ENCODE data around the gene EXOC3L1. TPM values are rescaled to one million over a fixed set of nuclear protein-coding genes. Genes with fewer than 3 reads are reported as not detected.
A peak's percentile ranks its signal among the peaks of the same experiment; 100 is the strongest.

The EXOC3L1 gene
- total and polyA plus RNA-seq, 2 of the 13 experiments (the other 11 are each of a cell fraction or from before 2014, with no cell fraction given) = 0.12 TPM; not detected in 1

DNA sequence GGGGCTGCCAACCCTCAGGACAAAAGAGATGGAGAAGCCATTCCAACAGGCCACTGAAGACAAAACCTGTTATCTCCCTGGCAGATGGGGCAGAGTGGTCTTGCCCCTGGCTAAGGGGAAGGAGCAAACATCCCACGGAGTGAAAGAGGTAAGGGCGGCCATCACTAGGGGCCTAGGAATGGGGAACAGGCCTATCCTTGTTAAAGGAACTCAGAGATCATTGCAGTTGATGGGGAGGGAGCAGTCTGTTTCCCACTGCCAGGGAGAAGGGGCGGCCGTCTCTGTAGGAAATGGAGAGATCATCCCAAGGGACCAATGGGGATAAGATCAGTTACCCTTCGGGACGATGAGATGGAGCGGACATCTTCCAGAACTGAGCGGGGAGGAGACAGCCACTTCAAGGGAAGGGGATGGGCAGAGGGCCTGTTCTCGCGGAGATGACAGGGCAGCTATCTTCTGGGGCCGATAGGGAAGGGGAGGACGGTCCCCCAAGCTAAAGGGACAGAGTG, 36.4 kb upstream of the EXOC3L1 start (continued):
- TF ChIP-seq, protein P1, sequence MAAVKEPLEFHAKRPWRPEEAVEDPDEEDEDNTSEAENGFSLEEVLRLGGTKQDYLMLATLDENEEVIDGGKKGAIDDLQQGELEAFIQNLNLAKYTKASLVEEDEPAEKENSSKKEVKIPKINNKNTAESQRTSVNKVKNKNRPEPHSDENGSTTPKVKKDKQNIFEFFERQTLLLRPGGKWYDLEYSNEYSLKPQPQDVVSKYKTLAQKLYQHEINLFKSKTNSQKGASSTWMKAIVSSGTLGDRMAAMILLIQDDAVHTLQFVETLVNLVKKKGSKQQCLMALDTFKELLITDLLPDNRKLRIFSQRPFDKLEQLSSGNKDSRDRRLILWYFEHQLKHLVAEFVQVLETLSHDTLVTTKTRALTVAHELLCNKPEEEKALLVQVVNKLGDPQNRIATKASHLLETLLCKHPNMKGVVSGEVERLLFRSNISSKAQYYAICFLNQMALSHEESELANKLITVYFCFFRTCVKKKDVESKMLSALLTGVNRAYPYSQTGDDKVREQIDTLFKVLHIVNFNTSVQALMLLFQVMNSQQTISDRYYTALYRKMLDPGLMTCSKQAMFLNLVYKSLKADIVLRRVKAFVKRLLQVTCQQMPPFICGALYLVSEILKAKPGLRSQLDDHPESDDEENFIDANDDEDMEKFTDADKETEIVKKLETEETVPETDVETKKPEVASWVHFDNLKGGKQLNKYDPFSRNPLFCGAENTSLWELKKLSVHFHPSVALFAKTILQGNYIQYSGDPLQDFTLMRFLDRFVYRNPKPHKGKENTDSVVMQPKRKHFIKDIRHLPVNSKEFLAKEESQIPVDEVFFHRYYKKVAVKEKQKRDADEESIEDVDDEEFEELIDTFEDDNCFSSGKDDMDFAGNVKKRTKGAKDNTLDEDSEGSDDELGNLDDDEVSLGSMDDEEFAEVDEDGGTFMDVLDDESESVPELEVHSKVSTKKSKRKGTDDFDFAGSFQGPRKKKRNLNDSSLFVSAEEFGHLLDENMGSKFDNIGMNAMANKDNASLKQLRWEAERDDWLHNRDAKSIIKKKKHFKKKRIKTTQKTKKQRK (IDR thresholded peaks at IDR 0.05; ENCODE audit: low read length) = no peak
- TF ChIP-seq MEIS1 (CRISPR knock-in tag; IDR thresholded peaks at IDR 0.05; ENCODE audit: borderline replicate concordance) (no peak), MTF2 (CRISPR knock-in tag; IDR thresholded peaks at IDR 0.05; ENCODE audit: borderline replicate concordance) (no peak), GATAD2A (CRISPR knock-in tag; IDR thresholded peaks at IDR 0.05) (no peak), U2AF2 (IDR thresholded peaks at IDR 0.05; ENCODE audit: low read depth, low read length) (no peak), PLRG1 (conservative IDR thresholded peaks at IDR 0.05) (no peak), HIVEP1 (CRISPR knock-in tag; IDR thresholded peaks at IDR 0.05) (no peak), ZNF160 (CRISPR knock-in tag; IDR thresholded peaks at IDR 0.05) (no peak), ZNF562 (CRISPR knock-in tag; IDR thresholded peaks at IDR 0.05; ENCODE audit: borderline replicate concordance) (no peak), TCF7 (IDR thresholded peaks at IDR 0.05; ENCODE audit: low read depth) (no peak), KDM4B (CRISPR knock-in tag; IDR thresholded peaks at IDR 0.05) (no peak), ZKSCAN5 (CRISPR knock-in tag; IDR thresholded peaks at IDR 0.05) (no peak), ZNF446 (CRISPR knock-in tag; IDR thresholded peaks at IDR 0.05) (no peak), ZNF616 (CRISPR knock-in tag; IDR thresholded peaks at IDR 0.05; ENCODE audit: low read depth) (no peak)
- TF ChIP-seq, protein P2, sequence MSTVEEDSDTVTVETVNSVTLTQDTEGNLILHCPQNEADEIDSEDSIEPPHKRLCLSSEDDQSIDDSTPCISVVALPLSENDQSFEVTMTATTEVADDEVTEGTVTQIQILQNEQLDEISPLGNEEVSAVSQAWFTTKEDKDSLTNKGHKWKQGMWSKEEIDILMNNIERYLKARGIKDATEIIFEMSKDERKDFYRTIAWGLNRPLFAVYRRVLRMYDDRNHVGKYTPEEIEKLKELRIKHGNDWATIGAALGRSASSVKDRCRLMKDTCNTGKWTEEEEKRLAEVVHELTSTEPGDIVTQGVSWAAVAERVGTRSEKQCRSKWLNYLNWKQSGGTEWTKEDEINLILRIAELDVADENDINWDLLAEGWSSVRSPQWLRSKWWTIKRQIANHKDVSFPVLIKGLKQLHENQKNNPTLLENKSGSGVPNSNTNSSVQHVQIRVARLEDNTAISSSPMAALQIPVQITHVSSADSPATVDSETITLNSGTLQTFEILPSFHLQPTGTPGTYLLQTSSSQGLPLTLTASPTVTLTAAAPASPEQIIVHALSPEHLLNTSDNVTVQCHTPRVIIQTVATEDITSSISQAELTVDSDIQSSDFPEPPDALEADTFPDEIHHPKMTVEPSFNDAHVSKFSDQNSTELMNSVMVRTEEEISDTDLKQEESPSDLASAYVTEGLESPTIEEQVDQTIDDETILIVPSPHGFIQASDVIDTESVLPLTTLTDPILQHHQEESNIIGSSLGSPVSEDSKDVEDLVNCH (CRISPR knock-in tag; IDR thresholded peaks at IDR 0.05) = no peak
- TF ChIP-seq, protein P3, sequence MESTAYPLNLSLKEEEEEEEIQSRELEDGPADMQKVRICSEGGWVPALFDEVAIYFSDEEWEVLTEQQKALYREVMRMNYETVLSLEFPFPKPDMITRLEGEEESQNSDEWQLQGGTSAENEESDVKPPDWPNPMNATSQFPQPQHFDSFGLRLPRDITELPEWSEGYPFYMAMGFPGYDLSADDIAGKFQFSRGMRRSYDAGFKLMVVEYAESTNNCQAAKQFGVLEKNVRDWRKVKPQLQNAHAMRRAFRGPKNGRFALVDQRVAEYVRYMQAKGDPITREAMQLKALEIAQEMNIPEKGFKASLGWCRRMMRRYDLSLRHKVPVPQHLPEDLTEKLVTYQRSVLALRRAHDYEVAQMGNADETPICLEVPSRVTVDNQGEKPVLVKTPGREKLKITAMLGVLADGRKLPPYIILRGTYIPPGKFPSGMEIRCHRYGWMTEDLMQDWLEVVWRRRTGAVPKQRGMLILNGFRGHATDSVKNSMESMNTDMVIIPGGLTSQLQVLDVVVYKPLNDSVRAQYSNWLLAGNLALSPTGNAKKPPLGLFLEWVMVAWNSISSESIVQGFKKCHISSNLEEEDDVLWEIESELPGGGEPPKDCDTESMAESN (CRISPR knock-in tag; conservative IDR thresholded peaks at IDR 0.05) = peak; percentile 57; the same call in 1 of the 2 replicates
- TF ChIP-seq, protein P4, sequence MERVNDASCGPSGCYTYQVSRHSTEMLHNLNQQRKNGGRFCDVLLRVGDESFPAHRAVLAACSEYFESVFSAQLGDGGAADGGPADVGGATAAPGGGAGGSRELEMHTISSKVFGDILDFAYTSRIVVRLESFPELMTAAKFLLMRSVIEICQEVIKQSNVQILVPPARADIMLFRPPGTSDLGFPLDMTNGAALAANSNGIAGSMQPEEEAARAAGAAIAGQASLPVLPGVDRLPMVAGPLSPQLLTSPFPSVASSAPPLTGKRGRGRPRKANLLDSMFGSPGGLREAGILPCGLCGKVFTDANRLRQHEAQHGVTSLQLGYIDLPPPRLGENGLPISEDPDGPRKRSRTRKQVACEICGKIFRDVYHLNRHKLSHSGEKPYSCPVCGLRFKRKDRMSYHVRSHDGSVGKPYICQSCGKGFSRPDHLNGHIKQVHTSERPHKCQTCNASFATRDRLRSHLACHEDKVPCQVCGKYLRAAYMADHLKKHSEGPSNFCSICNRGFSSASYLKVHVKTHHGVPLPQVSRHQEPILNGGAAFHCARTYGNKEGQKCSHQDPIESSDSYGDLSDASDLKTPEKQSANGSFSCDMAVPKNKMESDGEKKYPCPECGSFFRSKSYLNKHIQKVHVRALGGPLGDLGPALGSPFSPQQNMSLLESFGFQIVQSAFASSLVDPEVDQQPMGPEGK (CRISPR knock-in tag; IDR thresholded peaks at IDR 0.05) = no peak
- TF ChIP-seq, protein P5, sequence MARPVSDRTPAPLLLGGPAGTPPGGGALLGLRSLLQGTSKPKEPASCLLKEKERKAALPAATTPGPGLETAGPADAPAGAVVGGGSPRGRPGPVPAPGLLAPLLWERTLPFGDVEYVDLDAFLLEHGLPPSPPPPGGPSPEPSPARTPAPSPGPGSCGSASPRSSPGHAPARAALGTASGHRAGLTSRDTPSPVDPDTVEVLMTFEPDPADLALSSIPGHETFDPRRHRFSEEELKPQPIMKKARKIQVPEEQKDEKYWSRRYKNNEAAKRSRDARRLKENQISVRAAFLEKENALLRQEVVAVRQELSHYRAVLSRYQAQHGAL (CRISPR knock-in tag; IDR thresholded peaks at IDR 0.05; ENCODE audit: not compliant biosample characterization) = no peak

Measured in HepG2 (cell line).